OCI-LY3 (cell line): ENCODE results near the gene GNB1.

Experiments used
- EZH2phosphoT487 ChIP-seq: fragments of 200-600 bp; shearing (Covaris generic); IDR thresholded peaks from 2 replicates; pipeline ENCODE4 v1.6.1; 2018; ENCODE audit warnings: antibody characterized with exemption, mixed run types, low read depth
- TF ChIP-seq, protein P1 (sequence below): fragments of 200-600, 300-600 bp; sonication (generic); IDR thresholded peaks from 2 replicates; pipeline ENCODE4 v1.5.1; 2014; ENCODE audit warnings: antibody characterized with exemption, low read length, low read depth

- TF ChIP-seq EZH2phosphoT487: no peak
- TF ChIP-seq, protein P1, sequence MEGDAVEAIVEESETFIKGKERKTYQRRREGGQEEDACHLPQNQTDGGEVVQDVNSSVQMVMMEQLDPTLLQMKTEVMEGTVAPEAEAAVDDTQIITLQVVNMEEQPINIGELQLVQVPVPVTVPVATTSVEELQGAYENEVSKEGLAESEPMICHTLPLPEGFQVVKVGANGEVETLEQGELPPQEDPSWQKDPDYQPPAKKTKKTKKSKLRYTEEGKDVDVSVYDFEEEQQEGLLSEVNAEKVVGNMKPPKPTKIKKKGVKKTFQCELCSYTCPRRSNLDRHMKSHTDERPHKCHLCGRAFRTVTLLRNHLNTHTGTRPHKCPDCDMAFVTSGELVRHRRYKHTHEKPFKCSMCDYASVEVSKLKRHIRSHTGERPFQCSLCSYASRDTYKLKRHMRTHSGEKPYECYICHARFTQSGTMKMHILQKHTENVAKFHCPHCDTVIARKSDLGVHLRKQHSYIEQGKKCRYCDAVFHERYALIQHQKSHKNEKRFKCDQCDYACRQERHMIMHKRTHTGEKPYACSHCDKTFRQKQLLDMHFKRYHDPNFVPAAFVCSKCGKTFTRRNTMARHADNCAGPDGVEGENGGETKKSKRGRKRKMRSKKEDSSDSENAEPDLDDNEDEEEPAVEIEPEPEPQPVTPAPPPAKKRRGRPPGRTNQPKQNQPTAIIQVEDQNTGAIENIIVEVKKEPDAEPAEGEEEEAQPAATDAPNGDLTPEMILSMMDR: no peak
Observed at GRCh38 chr1:1809489-1809888, 81.4 kb downstream of the GNB1 start.
